ENCODE data around the gene CLDN24. TPM values are rescaled to one million over a fixed set of nuclear protein-coding genes. Genes with fewer than 3 reads are reported as not detected.

Gene CLDN24
- total RNA-seq, 2 experiments from 2014 or later: not detected

DNA sequence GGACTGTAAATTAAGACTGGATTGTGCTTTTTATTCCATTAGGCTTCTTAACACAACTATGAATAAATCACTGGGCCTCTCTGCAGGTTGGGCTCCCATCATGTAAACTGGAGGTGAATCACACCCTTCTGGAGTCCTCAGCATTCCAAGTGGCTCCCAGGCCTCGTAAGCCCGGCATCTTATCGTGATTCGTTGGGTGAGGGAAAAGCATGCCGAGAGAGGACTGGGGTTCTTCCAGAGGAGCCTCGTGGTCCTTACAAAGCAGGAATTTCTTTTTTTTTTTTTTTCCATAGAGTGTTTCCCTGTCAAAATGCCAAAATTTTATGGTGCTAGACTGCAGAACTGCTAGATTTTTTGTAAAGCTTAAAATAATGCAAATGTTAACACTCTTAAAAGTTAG lies 22.2 kb downstream of the CLDN24 start:
- H3K27me3 Mint-ChIP-seq: peaks cover 11% of the 10 kb centered on the region
- H3K36me3 Mint-ChIP-seq: no peaks in the 10 kb centered on the region
- H3K9me3 Mint-ChIP-seq (ENCODE audit: low read depth): no peaks in the 10 kb centered on the region
- no peak for DNase-seq
- no peak overlapping the region for H3K4me3 Mint-ChIP-seq
- no peak overlapping the region for H3K27ac Mint-ChIP-seq
- peaks cover 3% of the 10 kb centered on the region for H3K4me1 Mint-ChIP-seq
- CTCF ChIA-PET: no interaction called here
- ATAC-seq: no peak

DNA sequence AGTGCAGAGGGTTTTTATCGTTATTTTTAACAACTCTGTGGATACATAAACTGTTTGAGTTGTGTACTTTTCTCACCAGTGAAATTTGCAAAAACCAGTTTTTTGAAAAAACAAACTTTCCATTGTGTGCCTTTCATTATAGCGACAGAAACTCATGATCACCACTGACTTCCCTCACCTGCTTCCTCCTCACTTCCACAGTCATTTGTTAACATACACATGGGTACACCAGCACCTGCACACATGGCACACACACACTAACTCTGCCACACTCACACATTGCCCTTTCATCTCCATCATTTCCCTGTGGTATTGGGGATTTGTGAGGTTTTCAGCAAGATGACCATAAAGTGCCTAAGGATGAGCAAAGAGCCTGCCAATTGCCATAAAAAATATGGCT lies 22.8 kb downstream of the CLDN24 start:
- ATAC-seq (no peak), DNase-seq (no peak)
- Mint-ChIP-seq H3K9me3 (ENCODE audit: low read depth) (no peaks in the 10 kb centered on the region), H3K27ac (no peak overlapping the region), H3K4me3 (no peak overlapping the region), H3K4me1 (peaks cover 3% of the 10 kb centered on the region), H3K36me3 (no peaks in the 10 kb centered on the region), H3K27me3 (peaks cover 11% of the 10 kb centered on the region)
- CTCF ChIA-PET: no interaction called here

DNA sequence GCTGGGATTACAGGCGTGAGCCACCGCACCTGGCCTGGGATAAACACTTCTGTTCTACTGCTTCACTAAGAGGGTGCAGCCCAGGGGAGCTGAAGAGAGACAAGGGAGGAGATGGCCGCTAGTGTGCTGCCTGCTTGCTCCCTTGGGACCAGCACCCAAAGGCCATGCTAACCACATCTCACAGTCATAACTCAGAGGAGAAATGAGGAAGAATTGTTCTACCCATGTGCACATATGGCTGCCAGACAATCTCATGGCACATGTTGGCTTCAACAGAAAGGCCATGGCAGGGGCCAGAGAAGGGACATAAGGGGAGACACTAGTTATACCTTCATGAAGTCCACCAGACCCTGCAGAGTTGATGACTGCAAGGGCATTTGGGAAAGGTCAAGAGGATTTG lies 24.6 kb downstream of the CLDN24 start:
- H3K9me3 Mint-ChIP-seq (ENCODE audit: low read depth): no peaks in the 10 kb centered on the region
- CTCF ChIA-PET: interaction anchor here (1.2 kb wide), 1 partner anchor 359 kb away, joined by 3 read pairs; no protein-coding TSS in a partner anchor
- DNase-seq (no peak), ATAC-seq (no peak)
- no peak overlapping the region for H3K27ac Mint-ChIP-seq
- peaks cover 3% of the 10 kb centered on the region for H3K4me1 Mint-ChIP-seq
- H3K36me3 Mint-ChIP-seq: no peaks in the 10 kb centered on the region
- no peak overlapping the region for H3K4me3 Mint-ChIP-seq
- peaks cover 2% of the 10 kb centered on the region for H3K27me3 Mint-ChIP-seq

DNA sequence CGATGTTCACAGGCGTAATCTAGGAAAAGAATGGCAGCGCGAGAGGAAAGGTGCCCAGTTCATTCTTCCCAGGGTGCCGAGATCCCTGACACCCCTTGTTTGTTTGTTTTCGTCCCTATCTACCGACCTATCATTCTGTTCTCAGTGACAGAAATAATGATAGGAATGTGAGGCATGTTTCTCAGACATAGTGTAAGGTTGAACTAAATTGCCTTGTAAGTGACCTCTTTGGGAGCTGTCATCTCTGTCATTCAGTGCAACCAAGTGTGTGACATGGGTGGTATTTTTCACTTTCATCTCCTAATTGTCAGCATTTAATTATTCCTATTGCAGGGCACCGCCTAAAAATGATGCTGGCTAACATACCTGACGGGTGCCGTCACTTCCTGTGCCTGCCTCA lies 26.5 kb downstream of the CLDN24 start:
- CTCF ChIA-PET: no interaction called here
- Mint-ChIP-seq H3K27ac (no peak overlapping the region), H3K27me3 (peaks cover 5% of the 10 kb centered on the region), H3K4me3 (no peak overlapping the region), H3K4me1 (peaks cover 3% of the 10 kb centered on the region), H3K36me3 (no peaks in the 10 kb centered on the region), H3K9me3 (ENCODE audit: low read depth) (no peaks in the 10 kb centered on the region)
- DNase-seq (no peak), ATAC-seq (no peak)

DNA sequence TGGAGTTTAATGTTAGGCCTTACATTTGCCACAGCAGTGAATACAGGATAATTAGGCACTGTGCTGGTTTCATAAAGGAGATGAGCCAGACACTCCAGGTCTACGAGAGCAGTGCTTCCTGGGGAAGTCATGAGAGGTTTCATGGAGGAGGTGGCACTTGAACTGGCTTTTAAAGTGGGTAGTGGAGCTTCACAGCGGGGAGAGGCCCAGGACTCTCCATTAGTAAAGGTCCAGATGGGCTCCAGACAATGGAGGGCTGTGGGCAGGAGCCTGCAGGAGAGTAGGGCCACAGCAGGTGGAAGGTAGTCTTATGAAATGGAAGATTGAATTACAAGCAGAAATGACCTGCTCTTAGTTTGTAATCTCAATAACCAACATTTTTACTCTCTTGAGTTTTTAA lies 31.2 kb downstream of the CLDN24 start:
- Mint-ChIP-seq H3K27me3 (peaks cover 5% of the 10 kb centered on the region), H3K36me3 (no peaks in the 10 kb centered on the region), H3K4me1 (no peaks in the 10 kb centered on the region), H3K4me3 (no peak overlapping the region), H3K27ac (no peak overlapping the region), H3K9me3 (ENCODE audit: low read depth) (no peaks in the 10 kb centered on the region)
- CTCF ChIA-PET: no interaction called here
- ATAC-seq: no peak
- DNase-seq: no peak

DNA sequence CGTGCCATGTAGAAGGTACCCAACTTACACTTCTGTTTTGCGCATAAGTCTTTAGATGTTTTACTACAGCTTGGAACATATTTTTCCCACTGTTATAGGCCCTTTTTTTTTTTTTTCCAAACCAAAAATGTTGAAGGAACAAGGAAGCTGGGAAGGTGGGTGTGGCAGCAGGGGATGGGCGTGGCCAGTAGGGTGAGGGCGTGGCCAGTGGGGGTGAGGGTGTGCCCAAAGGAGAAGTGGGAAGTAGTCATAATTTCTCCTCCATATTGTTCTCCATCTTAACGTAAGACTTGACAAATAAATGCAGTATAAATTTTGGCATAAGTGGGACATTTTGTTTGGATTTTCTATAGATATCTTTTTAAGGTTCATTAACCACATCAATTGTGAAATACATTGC lies 32.5 kb downstream of the CLDN24 start:
- CTCF ChIA-PET: no interaction called here
- H3K4me1 Mint-ChIP-seq: no peaks in the 10 kb centered on the region
- DNase-seq (no peak), ATAC-seq (no peak)
- no peaks in the 10 kb centered on the region for H3K9me3 Mint-ChIP-seq (ENCODE audit: low read depth)
- H3K27ac Mint-ChIP-seq: no peak overlapping the region
- no peaks in the 10 kb centered on the region for H3K36me3 Mint-ChIP-seq
- H3K27me3 Mint-ChIP-seq: peaks cover 5% of the 10 kb centered on the region
- H3K4me3 Mint-ChIP-seq: no peak overlapping the region

DNA sequence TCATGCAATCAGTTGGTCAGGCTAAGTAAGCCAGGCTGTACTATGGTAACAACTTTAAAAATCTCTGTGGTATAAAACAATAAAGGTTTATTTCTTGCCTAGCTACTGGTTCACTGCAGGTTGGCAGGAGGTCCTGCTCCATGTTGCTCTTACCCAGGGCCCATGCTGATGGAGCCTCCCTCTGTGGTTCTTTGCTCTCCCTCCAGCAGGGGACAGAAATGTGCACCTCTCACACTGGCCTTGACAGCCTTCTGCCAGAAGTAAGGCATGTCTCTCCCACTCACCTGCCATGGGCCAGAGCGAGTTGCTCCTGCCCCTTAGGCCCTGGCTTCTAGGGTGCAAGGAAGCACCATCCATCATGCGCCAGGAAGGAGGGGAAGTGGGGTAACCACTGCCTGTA lies 33.3 kb downstream of the CLDN24 start:
- ATAC-seq (no peak), DNase-seq (no peak)
- no peak overlapping the region for H3K4me3 Mint-ChIP-seq
- CTCF ChIA-PET: no interaction called here
- H3K4me1 Mint-ChIP-seq: no peaks in the 10 kb centered on the region
- no peaks in the 10 kb centered on the region for H3K36me3 Mint-ChIP-seq
- H3K27ac Mint-ChIP-seq: no peak overlapping the region
- peaks cover 6% of the 10 kb centered on the region for H3K27me3 Mint-ChIP-seq
- no peaks in the 10 kb centered on the region for H3K9me3 Mint-ChIP-seq (ENCODE audit: low read depth)

DNA sequence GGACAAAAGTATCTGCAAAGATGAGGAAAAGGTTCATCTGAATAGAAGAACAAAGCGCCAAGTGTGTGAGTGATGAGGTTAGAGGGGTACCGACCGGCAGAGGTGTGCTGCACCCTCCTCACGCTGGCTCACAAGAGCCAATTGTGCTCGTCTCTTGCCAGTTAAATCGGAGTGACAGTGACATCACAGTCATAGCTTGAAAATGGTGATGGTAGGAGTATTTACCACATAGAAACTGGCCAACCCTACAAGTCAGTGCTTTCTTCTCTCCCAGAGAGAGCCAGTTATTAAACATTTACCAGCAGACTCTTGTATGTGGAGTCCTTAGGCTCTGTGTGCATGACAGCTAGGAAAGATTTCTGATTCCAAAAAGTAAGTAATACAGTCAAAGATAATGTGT lies 34.5 kb downstream of the CLDN24 start:
- H3K4me1 Mint-ChIP-seq: no peaks in the 10 kb centered on the region
- no peak for DNase-seq
- CTCF ChIA-PET: no interaction called here
- H3K27me3 Mint-ChIP-seq: peaks cover 6% of the 10 kb centered on the region
- no peak overlapping the region for H3K4me3 Mint-ChIP-seq
- H3K9me3 Mint-ChIP-seq (ENCODE audit: low read depth): no peaks in the 10 kb centered on the region
- ATAC-seq: no peak
- H3K36me3 Mint-ChIP-seq: no peaks in the 10 kb centered on the region
- no peak overlapping the region for H3K27ac Mint-ChIP-seq

DNA sequence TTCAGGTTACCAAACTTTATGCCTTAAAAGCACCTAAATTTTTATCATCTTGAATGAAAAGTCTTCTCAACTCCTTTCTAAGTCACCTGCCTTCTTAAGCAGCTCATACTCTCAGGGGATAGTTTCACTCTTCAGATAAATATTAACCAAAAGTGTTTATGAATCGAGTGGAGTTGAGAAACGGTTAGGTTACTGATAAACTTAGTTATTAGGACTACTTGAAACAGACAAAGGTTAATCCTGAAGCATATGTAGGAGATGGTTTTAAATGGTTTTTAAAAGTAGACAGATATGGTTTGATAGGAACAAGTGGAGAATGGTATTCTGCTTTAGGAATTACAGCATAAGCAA lies 34.9 kb downstream of the CLDN24 start:
- DNase-seq: no peak
- H3K4me3 Mint-ChIP-seq: no peak overlapping the region
- H3K9me3 Mint-ChIP-seq (ENCODE audit: low read depth): no peaks in the 10 kb centered on the region
- no peak for ATAC-seq
- H3K27ac Mint-ChIP-seq: no peak overlapping the region
- peaks cover 6% of the 10 kb centered on the region for H3K27me3 Mint-ChIP-seq
- H3K36me3 Mint-ChIP-seq: no peaks in the 10 kb centered on the region
- CTCF ChIA-PET: no interaction called here
- H3K4me1 Mint-ChIP-seq: no peaks in the 10 kb centered on the region

DNA sequence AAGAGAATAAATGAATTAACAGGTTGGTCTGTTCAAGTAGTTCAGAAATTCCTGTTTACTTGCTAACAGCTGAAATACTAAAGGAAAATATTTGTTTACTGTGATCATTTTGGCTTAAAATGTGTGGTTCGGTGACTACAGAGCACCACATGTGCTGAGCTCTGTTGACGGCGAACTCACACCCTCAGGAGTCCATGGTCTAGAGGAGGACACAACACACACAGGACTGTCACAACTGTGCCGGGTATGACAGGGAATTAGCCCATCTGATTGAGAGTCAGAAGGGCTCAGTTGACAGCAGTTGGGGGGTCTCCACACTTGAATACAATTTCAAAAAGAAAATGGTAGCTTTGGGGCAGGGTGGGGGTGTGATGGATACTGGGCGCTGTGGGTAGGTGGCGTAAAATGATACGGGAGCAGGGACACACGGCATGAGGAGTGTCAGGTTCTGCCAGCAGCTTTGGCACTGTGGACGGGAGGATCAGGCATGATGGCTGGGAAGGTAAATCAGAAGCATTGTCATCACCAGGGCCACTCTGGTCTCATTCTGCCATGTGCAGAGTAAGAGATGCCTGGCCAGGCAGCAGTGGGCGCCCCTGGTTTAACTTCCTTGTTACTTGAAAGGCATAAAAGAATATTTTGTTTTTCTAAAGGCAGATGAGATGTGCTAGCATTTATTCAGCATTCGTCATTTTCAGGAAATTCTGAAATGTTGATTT lies 35.5 kb downstream of the CLDN24 start:
- peaks cover 6% of the 10 kb centered on the region for H3K27me3 Mint-ChIP-seq
- no peaks in the 10 kb centered on the region for H3K4me1 Mint-ChIP-seq
- H3K27ac Mint-ChIP-seq: no peak overlapping the region
- ATAC-seq (no peak), DNase-seq (no peak)
- H3K36me3 Mint-ChIP-seq: no peaks in the 10 kb centered on the region
- H3K9me3 Mint-ChIP-seq (ENCODE audit: low read depth): no peaks in the 10 kb centered on the region
- no peak overlapping the region for H3K4me3 Mint-ChIP-seq
- CTCF ChIA-PET: no interaction called here

DNA sequence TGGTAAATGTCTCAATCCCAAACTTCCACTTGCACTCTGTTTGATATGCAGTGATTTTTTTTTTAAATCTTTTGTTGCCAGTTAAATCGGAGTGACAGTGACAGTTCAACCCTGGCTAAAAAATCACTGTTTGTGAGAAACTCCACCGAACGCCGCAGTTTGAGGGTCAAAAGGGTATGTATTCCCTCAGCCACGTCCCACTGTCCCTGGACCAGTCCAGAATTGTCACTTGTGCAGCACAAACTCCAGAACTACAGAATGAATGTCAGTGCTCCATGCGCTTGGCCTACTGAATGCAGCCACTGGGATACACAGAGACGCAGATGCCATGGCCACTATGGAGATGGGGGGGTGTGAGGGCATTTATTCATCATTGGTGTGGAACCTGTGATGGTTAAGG lies 36.3 kb downstream of the CLDN24 start:
- no peaks in the 10 kb centered on the region for H3K4me1 Mint-ChIP-seq
- peaks cover 3% of the 10 kb centered on the region for H3K27me3 Mint-ChIP-seq
- H3K9me3 Mint-ChIP-seq (ENCODE audit: low read depth): no peaks in the 10 kb centered on the region
- no peaks in the 10 kb centered on the region for H3K36me3 Mint-ChIP-seq
- DNase-seq (no peak), ATAC-seq (no peak)
- CTCF ChIA-PET: no interaction called here
- H3K4me3 Mint-ChIP-seq: no peak overlapping the region
- no peak overlapping the region for H3K27ac Mint-ChIP-seq

DNA sequence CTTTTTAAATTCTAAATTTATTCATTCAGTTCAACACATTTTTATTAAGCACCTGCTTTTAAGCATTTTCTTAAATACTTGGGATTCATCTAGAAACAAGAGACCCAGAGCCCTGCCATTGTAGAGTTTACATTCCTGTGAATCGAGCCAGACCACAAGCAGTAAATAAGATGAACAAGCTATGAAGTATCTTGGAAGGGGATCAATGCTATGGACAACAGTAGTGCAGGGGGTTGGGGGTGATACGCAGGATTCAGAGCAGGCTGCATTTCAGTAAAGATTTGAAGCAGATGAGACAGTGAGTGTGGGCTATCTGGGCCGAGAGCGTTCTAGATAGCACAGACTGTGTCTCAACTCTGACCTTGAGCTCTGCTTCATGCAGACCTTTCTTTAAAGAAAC lies 37.3 kb downstream of the CLDN24 start:
- peaks cover 3% of the 10 kb centered on the region for H3K27me3 Mint-ChIP-seq
- DNase-seq (no peak), ATAC-seq (no peak)
- no peaks in the 10 kb centered on the region for H3K4me1 Mint-ChIP-seq
- CTCF ChIA-PET: no interaction called here
- H3K4me3 Mint-ChIP-seq: no peak overlapping the region
- H3K36me3 Mint-ChIP-seq: no peaks in the 10 kb centered on the region
- no peak overlapping the region for H3K27ac Mint-ChIP-seq
- no peaks in the 10 kb centered on the region for H3K9me3 Mint-ChIP-seq (ENCODE audit: low read depth)

DNA sequence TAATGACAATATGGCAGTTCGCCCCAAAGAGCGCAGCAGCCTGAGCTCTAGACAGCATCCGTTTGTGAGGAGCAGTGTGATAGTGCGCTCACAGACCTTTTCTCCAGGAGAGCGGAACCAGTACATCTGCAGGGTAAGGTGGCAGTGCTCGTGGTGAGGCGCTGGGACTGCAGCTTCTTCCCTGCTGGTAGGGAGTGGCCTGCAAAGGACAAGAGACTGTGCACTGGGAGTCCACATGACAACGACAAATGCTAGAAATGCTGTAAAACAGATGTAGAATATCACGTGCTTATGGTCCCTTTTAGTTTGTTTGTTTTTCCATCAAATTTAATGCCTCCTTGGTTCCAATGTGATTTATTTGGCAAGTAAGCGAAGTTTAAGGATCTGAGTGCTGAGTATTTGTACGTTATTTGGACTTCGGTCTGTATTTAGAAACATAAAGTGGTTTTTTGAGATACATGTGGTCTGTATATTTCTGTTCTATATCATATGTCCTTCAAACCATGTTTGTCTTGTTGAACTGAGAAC lies 37.9 kb downstream of the CLDN24 start:
- no peak overlapping the region for H3K4me3 Mint-ChIP-seq
- CTCF ChIA-PET: interaction anchor here (1.5 kb wide), 1 partner anchor 23 kb away, joined by 3 read pairs; no protein-coding TSS in a partner anchor
- H3K9me3 Mint-ChIP-seq (ENCODE audit: low read depth): no peaks in the 10 kb centered on the region
- H3K27me3 Mint-ChIP-seq: peaks cover 3% of the 10 kb centered on the region
- H3K4me1 Mint-ChIP-seq: no peaks in the 10 kb centered on the region
- no peaks in the 10 kb centered on the region for H3K36me3 Mint-ChIP-seq
- no peak overlapping the region for H3K27ac Mint-ChIP-seq
- ATAC-seq (no peak), DNase-seq (no peak)

DNA sequence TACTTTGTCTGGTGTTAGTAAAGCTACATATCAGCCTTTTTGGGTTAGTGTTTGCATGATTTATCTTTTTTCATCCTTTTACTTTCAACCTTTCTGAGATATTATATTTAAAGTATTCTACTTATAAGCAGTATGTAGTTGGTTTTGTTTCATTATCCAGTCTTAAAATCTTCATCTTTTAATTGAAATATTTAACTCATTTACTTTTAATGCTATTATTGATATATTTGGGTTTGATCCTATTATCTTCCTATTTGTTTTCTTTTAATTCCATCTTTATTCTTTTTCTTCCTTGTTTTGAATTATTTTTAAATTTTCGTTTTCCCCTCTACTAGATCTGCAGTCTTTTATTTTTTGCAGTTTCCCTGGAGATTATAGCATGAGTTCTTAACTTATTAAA lies 46.1 kb downstream of the CLDN24 start:
- H3K36me3 Mint-ChIP-seq: no peaks in the 10 kb centered on the region
- H3K27me3 Mint-ChIP-seq: peaks cover 2% of the 10 kb centered on the region
- no peak overlapping the region for H3K27ac Mint-ChIP-seq
- H3K4me1 Mint-ChIP-seq: no peaks in the 10 kb centered on the region
- H3K9me3 Mint-ChIP-seq (ENCODE audit: low read depth): peaks cover 3% of the 10 kb centered on the region
- ATAC-seq: no peak
- H3K4me3 Mint-ChIP-seq: no peak overlapping the region
- CTCF ChIA-PET: no interaction called here
- DNase-seq: no peak

DNA sequence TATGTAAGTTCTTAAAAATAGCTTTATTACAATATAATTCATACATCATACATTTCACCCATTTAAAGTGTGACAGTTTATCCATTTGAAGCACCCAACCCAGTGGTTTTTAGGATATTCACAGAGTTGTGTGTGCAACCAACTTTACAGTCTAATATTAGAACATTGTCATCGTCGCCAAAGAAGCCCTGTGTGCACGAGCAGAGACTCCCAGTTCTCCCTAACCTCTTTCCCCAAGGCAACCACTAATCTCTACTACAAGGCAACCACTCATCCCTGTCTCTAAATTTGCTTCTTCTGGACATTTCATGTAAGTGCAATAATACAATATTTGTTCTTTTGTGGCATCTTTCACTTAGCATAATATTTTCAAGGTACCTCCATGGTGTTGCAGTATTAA lies 49.8 kb downstream of the CLDN24 start:
- peaks cover 3% of the 10 kb centered on the region for H3K9me3 Mint-ChIP-seq (ENCODE audit: low read depth)
- no peaks in the 10 kb centered on the region for H3K36me3 Mint-ChIP-seq
- no peak for DNase-seq
- no peak overlapping the region for H3K27ac Mint-ChIP-seq
- CTCF ChIA-PET: interaction anchor here (0.5 to 2.8 kb wide), 2 partner anchors 10 to 390 kb away, joined by 3 to 17 read pairs; no protein-coding TSS in a partner anchor
- H3K4me1 Mint-ChIP-seq: no peaks in the 10 kb centered on the region
- H3K4me3 Mint-ChIP-seq: no peak overlapping the region
- peaks cover 4% of the 10 kb centered on the region for H3K27me3 Mint-ChIP-seq
- no peak for ATAC-seq

Measured in activated CD8-positive, alpha-beta memory T cell treated with anti-CD3 and anti-CD28 coated beads, Interleukin-2, amount 10 ng/mL, durations not matched to agents 7 days and 5 days (primary cell).